Measurements from ENCODE around the gene PIK3C2G.

- TF ChIP-seq, protein P1, sequence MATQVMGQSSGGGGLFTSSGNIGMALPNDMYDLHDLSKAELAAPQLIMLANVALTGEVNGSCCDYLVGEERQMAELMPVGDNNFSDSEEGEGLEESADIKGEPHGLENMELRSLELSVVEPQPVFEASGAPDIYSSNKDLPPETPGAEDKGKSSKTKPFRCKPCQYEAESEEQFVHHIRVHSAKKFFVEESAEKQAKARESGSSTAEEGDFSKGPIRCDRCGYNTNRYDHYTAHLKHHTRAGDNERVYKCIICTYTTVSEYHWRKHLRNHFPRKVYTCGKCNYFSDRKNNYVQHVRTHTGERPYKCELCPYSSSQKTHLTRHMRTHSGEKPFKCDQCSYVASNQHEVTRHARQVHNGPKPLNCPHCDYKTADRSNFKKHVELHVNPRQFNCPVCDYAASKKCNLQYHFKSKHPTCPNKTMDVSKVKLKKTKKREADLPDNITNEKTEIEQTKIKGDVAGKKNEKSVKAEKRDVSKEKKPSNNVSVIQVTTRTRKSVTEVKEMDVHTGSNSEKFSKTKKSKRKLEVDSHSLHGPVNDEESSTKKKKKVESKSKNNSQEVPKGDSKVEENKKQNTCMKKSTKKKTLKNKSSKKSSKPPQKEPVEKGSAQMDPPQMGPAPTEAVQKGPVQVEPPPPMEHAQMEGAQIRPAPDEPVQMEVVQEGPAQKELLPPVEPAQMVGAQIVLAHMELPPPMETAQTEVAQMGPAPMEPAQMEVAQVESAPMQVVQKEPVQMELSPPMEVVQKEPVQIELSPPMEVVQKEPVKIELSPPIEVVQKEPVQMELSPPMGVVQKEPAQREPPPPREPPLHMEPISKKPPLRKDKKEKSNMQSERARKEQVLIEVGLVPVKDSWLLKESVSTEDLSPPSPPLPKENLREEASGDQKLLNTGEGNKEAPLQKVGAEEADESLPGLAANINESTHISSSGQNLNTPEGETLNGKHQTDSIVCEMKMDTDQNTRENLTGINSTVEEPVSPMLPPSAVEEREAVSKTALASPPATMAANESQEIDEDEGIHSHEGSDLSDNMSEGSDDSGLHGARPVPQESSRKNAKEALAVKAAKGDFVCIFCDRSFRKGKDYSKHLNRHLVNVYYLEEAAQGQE (IDR thresholded peaks at IDR 0.05; ENCODE audit: insufficient read depth in 1 of 2, low read depth in 2 of 2, low read length in 2 of 2) = no peak
- TF ChIP-seq POLR2AphosphoS5 (IDR thresholded peaks at IDR 0.05; ENCODE audit: low read depth, low read length) = no peak
- no peak for TF ChIP-seq SIN3A (IDR thresholded peaks at IDR 0.05; ENCODE audit: borderline replicate concordance, insufficient read depth, low read length)
These were observed 373.1 kb downstream of the PIK3C2G start for GRCh38 chr12:18634382-18634781.

All from PFSK-1 (cell line).